Psoas muscle (tissue), 8 donors: Measurements from ENCODE around the gene ADGRG3. TPM values are rescaled to one million over a fixed set of nuclear protein-coding genes. Genes with fewer than 3 reads are reported as not detected.

ENCODE experiments used
- ATAC-seq, 4 donors: fragments of 200-7000 bp; cut with Tn5 transposase; one replicate each; pipeline ENCODE4 v1.9.1; 2020; ENCODE audit warnings: moderate library complexity in 3 of 4, mild to moderate bottlenecking in 2 of 4
- DNase-seq, 2 donors: peaks; one replicate each; pipeline ENCODE4 v3.0.0-alpha.2; 2020
- H3K27ac ChIP-seq: fragments of 200-600 bp; one replicate; pipeline ENCODE4 v1.8.0; 2022
- H3K27me3 ChIP-seq, 3 donors: fragments of 200-600 bp in 1 of 3; one replicate each; pipeline versions ENCODE4 v1.6.1 to v1.8.0; 2013 to 2022; ENCODE audit warnings: low read length in 2 of 3, mild to moderate bottlenecking in 2 of 3, moderate library complexity in 1 of 3; ENCODE audit not compliant: insufficient read depth in 3 of 3
- H3K36me3 ChIP-seq, 2 donors: fragments of 200-600 bp in 1 of 2; one replicate each; pipeline versions ENCODE4 v1.6.1 to v1.8.0; 2013 to 2022; ENCODE audit warnings: low read depth in 1 of 2, mild to moderate bottlenecking in 1 of 2, moderate library complexity in 1 of 2; ENCODE audit not compliant: insufficient read depth in 1 of 2
- H3K4me1 ChIP-seq: fragments of 200-600 bp; one replicate; pipeline ENCODE4 v1.8.0; 2022
- H3K4me3 ChIP-seq: fragments of 200-600 bp; one replicate; pipeline ENCODE4 v1.8.0; 2022; ENCODE audit warnings: mild to moderate bottlenecking
- H3K9me3 ChIP-seq: fragments of 200-600 bp; one replicate; pipeline ENCODE4 v1.8.0; 2022
- WGBS, 3 donors: extraction: QIAGEN DNeasy Blood & Tissue Kit; methylation state at CpG; one replicate each; pipeline versions ENCODE4 v1.1.6 to v1.1.7; 2013; 5-methylcytosine and 5-hydroxymethylcytosine counted together
- intact Hi-C, 2 donors: fragments of 100-400 bp; cut with DNase I; formaldehyde crosslinking; loops; one replicate each; pipeline versions ENCODE4 v1.11.0 to v1.14.2; 2022
- long read RNA-seq, 2 donors: library from polyadenylated mRNA; unstranded; transcript quantifications; one replicate each; pipeline ENCODE4 v2.0.0, GENCODE V29; 2021
- polyA plus RNA-seq, 3 donors: library from polyadenylated mRNA; stranded (reverse); fragments of 200-250 nt; gene quantifications; one replicate each; pipeline ENCODE4 v1.2.3, GENCODE V29; 2013
- total RNA-seq, 4 donors: library from RNA; stranded (reverse); fragmentation: NEBNext Ultra II Directional in 2 of 4; extraction: Animal tissue kit (Norgen Biotek cat#: 25700) in 2 of 4; gene quantifications; one replicate each; pipeline versions ENCODE4 v1.2.1 to v1.2.4, GENCODE V29; 2021 to 2023
- TF ChIP-seq, protein P1 (sequence below): fragments of 200-600 bp; IDR thresholded peaks from one replicate; pipeline ENCODE4 v1.8.0; 2022; ENCODE audit warnings: antibody characterized with exemption
- donor health status: healthy with polysubstance abuse.
- donor health status: DM: no; HTN: no; CAD: no; lungs with moderate emphysema.
- donor health status: Bipolar disorder and iron deficiency.
- donor health status: healthy.
- donor health status: DM: yes; HTN: yes; CAD: no.
- donor health status: DM: no; HTN: no; CAD: no.
- donor health status: DM: no; HTN: no; CAD: no.
- donor health status: DM: yes; HTN: yes; CAD: no.

Gene ADGRG3
- under 1 TPM; 0.19 to 0.57 (median 0.31) TPM for total RNA-seq
- polyA plus RNA-seq, result under 1 TPM; 0.16 to 0.37 (median 0.31) TPM
- long read RNA-seq, donor 1, partial matches to known transcripts, result 0 of 1 reads
- long read RNA-seq, donor 1, other reads (novel, unspliced or antisense), result 1 of 1 reads
- long read RNA-seq, donor 2, result 0 reads

DNA sequence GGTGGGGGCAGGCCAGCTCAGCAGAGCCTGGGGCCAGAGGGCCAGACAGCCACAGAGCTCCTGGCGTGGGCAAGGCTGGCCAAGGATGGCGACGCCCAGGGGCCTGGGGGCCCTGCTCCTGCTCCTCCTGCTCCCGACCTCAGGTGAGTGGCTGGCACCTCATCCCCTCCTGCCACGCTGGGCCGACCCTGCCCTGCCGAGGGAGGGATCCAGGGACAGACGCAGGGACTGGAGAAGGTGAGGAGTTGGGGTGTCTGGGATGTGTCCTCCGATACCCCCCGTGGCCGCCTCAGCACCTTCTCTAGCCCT, at the start of gene ADGRG3:
Gene ADGRG3, plus strand, starts transcription at position 44 of the 309 bp plus-strand sequence. Its CDS starts 42 bp downstream, at position 86.
- ATAC-seq, result no peak
- no peak within 1 kb of the TSS for H3K4me3 ChIP-seq
- TF ChIP-seq, protein P1, sequence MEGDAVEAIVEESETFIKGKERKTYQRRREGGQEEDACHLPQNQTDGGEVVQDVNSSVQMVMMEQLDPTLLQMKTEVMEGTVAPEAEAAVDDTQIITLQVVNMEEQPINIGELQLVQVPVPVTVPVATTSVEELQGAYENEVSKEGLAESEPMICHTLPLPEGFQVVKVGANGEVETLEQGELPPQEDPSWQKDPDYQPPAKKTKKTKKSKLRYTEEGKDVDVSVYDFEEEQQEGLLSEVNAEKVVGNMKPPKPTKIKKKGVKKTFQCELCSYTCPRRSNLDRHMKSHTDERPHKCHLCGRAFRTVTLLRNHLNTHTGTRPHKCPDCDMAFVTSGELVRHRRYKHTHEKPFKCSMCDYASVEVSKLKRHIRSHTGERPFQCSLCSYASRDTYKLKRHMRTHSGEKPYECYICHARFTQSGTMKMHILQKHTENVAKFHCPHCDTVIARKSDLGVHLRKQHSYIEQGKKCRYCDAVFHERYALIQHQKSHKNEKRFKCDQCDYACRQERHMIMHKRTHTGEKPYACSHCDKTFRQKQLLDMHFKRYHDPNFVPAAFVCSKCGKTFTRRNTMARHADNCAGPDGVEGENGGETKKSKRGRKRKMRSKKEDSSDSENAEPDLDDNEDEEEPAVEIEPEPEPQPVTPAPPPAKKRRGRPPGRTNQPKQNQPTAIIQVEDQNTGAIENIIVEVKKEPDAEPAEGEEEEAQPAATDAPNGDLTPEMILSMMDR, result no peak
- H3K9me3 ChIP-seq, result no peaks in the 10 kb centered on the region
- intact Hi-C loops, result no loop called here
- H3K36me3 ChIP-seq, result no peaks in the 10 kb centered on the region
- no peaks in the 10 kb centered on the region for H3K4me1 ChIP-seq
- no peaks in the 10 kb centered on the region for H3K27me3 ChIP-seq
- H3K27ac ChIP-seq, result no peak within 1 kb of the TSS
- no peak for DNase-seq
- 83 to 89% (median 85%) methylated on average over 8 to 11 of the region's 11 CpGs for WGBS, 3 donors

DNA sequence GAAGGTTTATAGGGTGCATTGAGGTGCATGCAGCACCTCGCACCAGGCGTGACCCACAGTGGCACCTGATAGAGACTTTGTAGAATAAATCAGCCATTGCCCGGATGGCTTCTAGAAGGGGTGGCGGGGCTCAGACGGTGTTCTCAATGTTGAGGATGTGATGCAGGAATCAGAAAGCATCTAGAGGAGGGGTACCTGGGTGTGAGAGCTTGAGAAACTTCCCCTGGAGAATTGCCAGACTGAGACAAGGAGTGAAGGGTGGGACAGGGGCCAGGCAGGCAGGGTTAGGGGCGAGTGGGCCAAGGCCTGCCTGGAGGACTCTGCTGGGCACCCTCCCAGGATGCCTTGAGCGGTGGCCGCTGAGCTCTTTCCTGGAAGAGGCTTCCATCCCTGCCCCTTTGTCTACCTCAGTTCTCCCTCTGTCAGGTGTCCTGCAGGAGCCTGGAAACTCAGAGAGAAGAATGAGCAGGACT, 48.9 kb upstream of the ADGRG3 start:
- no peak for DNase-seq
- Histone ChIP-seq H3K36me3 (no peaks in the 10 kb centered on the region), H3K9me3 (no peaks in the 10 kb centered on the region), H3K4me3 (no peak overlapping the region), H3K4me1 (no peaks in the 10 kb centered on the region), H3K27me3 (no peaks in the 10 kb centered on the region), H3K27ac (no peak overlapping the region)
- ATAC-seq, result no peak
- 89 to 92% (median 91%) methylated on average over 8 of the region's 8 CpGs for WGBS, 3 donors
- intact Hi-C loops, result no loop called here
- TF ChIP-seq, protein P1, result no peak

DNA sequence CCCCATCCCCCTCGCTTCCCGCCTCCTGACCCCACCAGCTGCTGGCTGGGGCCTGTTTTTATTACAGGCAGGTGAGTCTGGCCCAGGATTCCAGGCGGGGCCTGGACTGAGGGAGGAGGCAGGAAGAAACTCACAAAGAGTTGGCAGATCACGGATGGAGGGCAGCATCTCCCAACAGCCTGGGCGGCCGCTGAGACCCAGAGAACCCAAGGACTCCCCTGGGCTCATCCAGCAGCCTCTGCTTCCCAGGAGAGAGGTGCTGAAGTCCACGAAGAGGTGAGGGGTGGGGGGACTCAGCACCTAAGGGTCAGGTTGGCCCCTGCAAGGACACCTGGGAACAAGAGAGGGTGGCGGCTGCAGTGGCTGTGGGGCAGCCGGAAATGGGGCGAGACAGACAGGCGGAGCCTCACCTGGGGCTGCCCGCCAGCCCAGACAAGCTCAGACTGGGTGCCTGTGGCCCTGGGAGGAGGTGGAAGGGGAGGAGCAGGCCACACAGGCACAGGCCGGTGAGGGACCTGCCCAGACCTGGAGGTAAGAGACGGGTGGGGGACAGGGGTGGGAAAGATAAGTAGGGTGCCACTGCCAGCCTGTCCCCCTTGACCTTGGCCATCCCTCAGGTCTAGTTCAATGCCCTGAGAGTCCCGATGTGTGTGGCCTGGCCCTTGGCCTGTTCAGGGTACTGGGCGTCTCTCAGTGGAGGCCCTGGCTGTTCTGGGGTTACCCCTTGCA, 48.3 kb upstream of the ADGRG3 start:
- DNase-seq, result peak in 1 of 2 donors; percentile 46
- 88 to 95% (median 90%) methylated on average over 15 to 16 of the region's 16 CpGs for WGBS, 3 donors
- Histone ChIP-seq H3K27me3 (no peaks in the 10 kb centered on the region), H3K4me3 (no peak overlapping the region), H3K27ac (no peak overlapping the region), H3K36me3 (no peaks in the 10 kb centered on the region), H3K4me1 (no peaks in the 10 kb centered on the region), H3K9me3 (no peaks in the 10 kb centered on the region)
- no peak for ATAC-seq
- TF ChIP-seq, protein P1, result no peak
- intact Hi-C loops, result no loop called here

GRCh38 chr16:57620335-57621231, 47.5 kb upstream of the ADGRG3 start:
- 79 to 84% (median 79%) methylated on average over 27 of the region's 27 CpGs for WGBS, 3 donors
- intact Hi-C loops, result no loop called here
- Histone ChIP-seq H3K27ac (no peak overlapping the region), H3K36me3 (no peaks in the 10 kb centered on the region), H3K27me3 (no peaks in the 10 kb centered on the region), H3K4me3 (no peak overlapping the region), H3K4me1 (no peaks in the 10 kb centered on the region), H3K9me3 (no peaks in the 10 kb centered on the region)
- DNase-seq (peak in 1 of 2 donors; percentile 48), ATAC-seq (no peak)
- TF ChIP-seq, protein P1, result no peak
